HS-5 (cell line): ENCODE data around the gene NOTCH1.

Experiments used
- DNase-seq: peaks from one replicate; pipeline ENCODE4 v3.0.0-alpha.2; 2012; ENCODE audit warnings: low read depth

NOTCH1 gene

GRCh38 chr9:136484153-136485048, 61.4 kb downstream of the NOTCH1 start:
- no peak for DNase-seq

- peak; percentile 54 for DNase-seq
These were observed 62.2 kb downstream of the NOTCH1 start for GRCh38 chr9:136483589-136484152.

- peak; percentile 87 for DNase-seq
These were observed 62.9 kb downstream of the NOTCH1 start, which contains the start of gene SEC16A for GRCh38 chr9:136482793-136483588. TSS of gene SEC16A (minus strand) at chr9:136483040. CDS start at chr9:136477615, 5,425 bp downstream.

GRCh38 chr9:136482046-136482792, 63.6 kb downstream of the NOTCH1 start:
- DNase-seq: no peak

GRCh38 chr9:136481558-136481957, 64.3 kb downstream of the NOTCH1 start:
- DNase-seq: no peak

GRCh38 chr9:136476369-136477150, 69.3 kb downstream of the NOTCH1 start:
- DNase-seq: no peak

GRCh38 chr9:136474974-136475865, 70.6 kb downstream of the NOTCH1 start:
- no peak for DNase-seq

GRCh38 chr9:136474021-136474640, 71.7 kb downstream of the NOTCH1 start:
- DNase-seq: no peak

- no peak for DNase-seq
These were observed 72.5 kb downstream of the NOTCH1 start for GRCh38 chr9:136473354-136473721.

GRCh38 chr9:136472640-136473353, 73.1 kb downstream of the NOTCH1 start:
- no peak for DNase-seq

GRCh38 chr9:136471802-136472487, 73.9 kb downstream of the NOTCH1 start:
- no peak for DNase-seq

GRCh38 chr9:136470792-136471469, 74.9 kb downstream of the NOTCH1 start:
- no peak for DNase-seq

GRCh38 chr9:136470356-136470755, 75.5 kb downstream of the NOTCH1 start:
- DNase-seq: no peak

- DNase-seq: no peak
These were observed 78.1 kb downstream of the NOTCH1 start for GRCh38 chr9:136467766-136468165.

- no peak for DNase-seq
These were observed 79.7 kb downstream of the NOTCH1 start for GRCh38 chr9:136466155-136466541.

GRCh38 chr9:136465500-136466154, 80.2 kb downstream of the NOTCH1 start:
- no peak for DNase-seq

- DNase-seq: no peak
These were observed 81.6 kb downstream of the NOTCH1 start for GRCh38 chr9:136464241-136464640.
